Neural cell (in vitro differentiated cells): ENCODE measurements around the gene RPL35. TPM values are rescaled to one million over a fixed set of nuclear protein-coding genes. Genes with fewer than 3 reads are reported as not detected.

Source experiments
- H2AFZ ChIP-seq: fragments of 200-600, 300-800 bp; sonication (generic), shearing (Covaris generic); 2 replicates; pipeline ENCODE4 v1.6.0; 2014; ENCODE audit warnings: low read depth, mild to moderate bottlenecking, antibody characterized with exemption, low read length, moderate library complexity
- H3F3A ChIP-seq: fragments of 200-600 bp; shearing (Covaris generic); 2 replicates; pipeline ENCODE4 v1.6.1; 2016; ENCODE audit warnings: mild to moderate bottlenecking, moderate library complexity, mixed read lengths, antibody characterized with exemption, low read length; ENCODE audit not compliant: insufficient read depth, poor library complexity, severe bottlenecking
- H3K27ac ChIP-seq: fragments of 200-600, 300-800 bp; sonication (generic), shearing (Covaris generic); 2 replicates; pipeline ENCODE4 v1.5.1; 2014; ENCODE audit warnings: mild to moderate bottlenecking, low read length, moderate library complexity
- H3K27me3 ChIP-seq: fragments of 300-800, 200-600 bp; sonication (generic), shearing (Covaris generic); 2 replicates; pipeline ENCODE4 v1.6.0; 2014; ENCODE audit warnings: mild to moderate bottlenecking, low read depth, low read length, moderate library complexity; ENCODE audit not compliant: insufficient read depth
- H3K36me3 ChIP-seq: fragments of 300-800, 200-600 bp; sonication (generic), shearing (Covaris generic); 2 replicates; pipeline ENCODE4 v1.5.1; 2014; ENCODE audit warnings: mild to moderate bottlenecking, antibody characterized with exemption, low read length, moderate library complexity; ENCODE audit not compliant: insufficient read depth
- H3K4me2 ChIP-seq: fragments of 300-800, 200-600 bp; sonication (generic), shearing (Covaris generic); 2 replicates; pipeline ENCODE4 v1.6.0; 2014; ENCODE audit warnings: mild to moderate bottlenecking, low read length
- H3K4me3 ChIP-seq: fragments of 300-800, 200-600 bp; sonication (generic), shearing (Covaris generic); 2 replicates; pipeline ENCODE4 v1.5.1; 2014; ENCODE audit warnings: mild to moderate bottlenecking, low read length, moderate library complexity
- H3K79me2 ChIP-seq: fragments of 200-600 bp; shearing (Covaris generic); replicated peaks from 2 replicates; pipeline ENCODE4 v1.6.0; 2014; ENCODE audit warnings: mild to moderate bottlenecking, low read length, moderate library complexity; ENCODE audit not compliant: insufficient read depth
- H3K9ac ChIP-seq: fragments of 300-800, 200-600 bp; sonication (generic), shearing (Covaris generic); 2 replicates; pipeline ENCODE4 v1.6.1; 2016; ENCODE audit warnings: mild to moderate bottlenecking, low read length, mixed read lengths
- H3K9me2 ChIP-seq: fragments of 200-600 bp; shearing (Covaris generic); 2 replicates; pipeline ENCODE4 v1.6.1; 2016; ENCODE audit warnings: mild to moderate bottlenecking, low read length, mixed read lengths; ENCODE audit not compliant: insufficient read depth
- H3K9me3 ChIP-seq: fragments of 200-600, 300-800 bp; sonication (generic), shearing (Covaris generic); 2 replicates; pipeline ENCODE4 v1.6.1; 2016; ENCODE audit warnings: mild to moderate bottlenecking, mixed run types, low read length, moderate library complexity, mixed read lengths
- H4K20me1 ChIP-seq: fragments of 200-600 bp; shearing (Covaris generic); 2 replicates; pipeline ENCODE4 v1.6.1; 2016; ENCODE audit warnings: mild to moderate bottlenecking, mixed run types; ENCODE audit not compliant: insufficient read depth
- EP300 ChIP-seq: fragments of 450-650 bp; conservative IDR thresholded peaks from 2 replicates; pipeline ENCODE4 v1.6.1; 2014; ENCODE audit warnings: antibody characterized with exemption, mild to moderate bottlenecking, moderate library complexity; ENCODE audit not compliant: poor library complexity, severe bottlenecking
- EZH2 ChIP-seq: fragments of 200-600, 300-800 bp; shearing (Covaris generic), sonication (generic); IDR thresholded peaks from 2 replicates; pipeline ENCODE4 v1.6.1; 2014; ENCODE audit warnings: antibody characterized with exemption, low read length, borderline replicate concordance, mild to moderate bottlenecking; ENCODE audit not compliant: insufficient read depth, poor library complexity, severe bottlenecking
- MXI1 ChIP-seq: fragments of 450-650 bp; conservative IDR thresholded peaks from 2 replicates; pipeline ENCODE4 v1.6.1; 2014; ENCODE audit warnings: antibody characterized with exemption, mild to moderate bottlenecking; ENCODE audit not compliant: poor library complexity, severe bottlenecking
- POLR2AphosphoS5 ChIP-seq: IDR thresholded peaks from 2 replicates; pipeline ENCODE4 v1.6.1; 2012
- RAD21 ChIP-seq: fragments of 450-650 bp; conservative IDR thresholded peaks from 2 replicates; pipeline ENCODE4 v1.6.1; 2014; ENCODE audit warnings: antibody characterized with exemption, mild to moderate bottlenecking, moderate library complexity
- TAF1 ChIP-seq: IDR thresholded peaks from 2 replicates; pipeline ENCODE4 v1.6.1; 2012; ENCODE audit warnings: low read depth
- polyA plus RNA-seq: library from polyadenylated mRNA; depleted of rRNA; stranded (reverse); fragments of >200 nt; gene quantifications from 2 replicates; pipeline ENCODE4 v1.2.3, GENCODE V29; 2014
- TF ChIP-seq, protein P1 (sequence below): IDR thresholded peaks from 2 replicates; pipeline ENCODE4 v1.6.1; 2012; ENCODE audit warnings: borderline replicate concordance

Gene RPL35
- polyA plus RNA-seq, 1 donor from 2014 or later = 2,116 TPM

DNA sequence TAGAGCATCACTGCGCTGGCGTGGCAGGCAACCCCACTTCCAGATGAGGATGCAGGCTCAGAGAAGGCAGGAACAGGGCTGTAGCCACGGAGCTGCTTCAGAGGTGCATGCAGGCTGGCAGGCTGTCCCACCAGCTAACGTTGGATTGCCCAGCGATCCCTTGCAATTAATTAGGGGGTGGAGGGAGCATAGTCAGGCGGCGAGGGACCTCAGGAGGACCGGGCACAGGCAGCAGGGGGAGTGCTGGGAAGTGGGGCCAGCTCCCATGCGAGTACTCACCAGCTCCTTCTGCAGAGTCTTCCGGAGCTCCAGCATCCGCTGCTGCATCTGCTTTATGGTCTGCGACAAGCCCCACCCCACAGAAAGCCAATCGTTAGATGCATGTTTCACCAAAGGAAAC, 20.5 kb upstream of the RPL35 start:
- peaks cover 9% of the 10 kb centered on the region for H3K36me3 ChIP-seq
- H3K4me3 ChIP-seq = no peak overlapping the region
- no peaks in the 10 kb centered on the region for H3K79me2 ChIP-seq
- H3K27ac ChIP-seq = no peak overlapping the region
- no peak for TF ChIP-seq EP300
- TF ChIP-seq RAD21 = no peak
- no peak overlapping the region for H2AFZ ChIP-seq
- no peaks in the 10 kb centered on the region for H3K27me3 ChIP-seq
- H3K9me2 ChIP-seq = no peaks in the 10 kb centered on the region
- no peaks in the 10 kb centered on the region for H3F3A ChIP-seq
- no peaks in the 10 kb centered on the region for H4K20me1 ChIP-seq
- no peak overlapping the region for H3K4me2 ChIP-seq
- no peaks in the 10 kb centered on the region for H3K9me3 ChIP-seq
- H3K9ac ChIP-seq = no peak overlapping the region

DNA sequence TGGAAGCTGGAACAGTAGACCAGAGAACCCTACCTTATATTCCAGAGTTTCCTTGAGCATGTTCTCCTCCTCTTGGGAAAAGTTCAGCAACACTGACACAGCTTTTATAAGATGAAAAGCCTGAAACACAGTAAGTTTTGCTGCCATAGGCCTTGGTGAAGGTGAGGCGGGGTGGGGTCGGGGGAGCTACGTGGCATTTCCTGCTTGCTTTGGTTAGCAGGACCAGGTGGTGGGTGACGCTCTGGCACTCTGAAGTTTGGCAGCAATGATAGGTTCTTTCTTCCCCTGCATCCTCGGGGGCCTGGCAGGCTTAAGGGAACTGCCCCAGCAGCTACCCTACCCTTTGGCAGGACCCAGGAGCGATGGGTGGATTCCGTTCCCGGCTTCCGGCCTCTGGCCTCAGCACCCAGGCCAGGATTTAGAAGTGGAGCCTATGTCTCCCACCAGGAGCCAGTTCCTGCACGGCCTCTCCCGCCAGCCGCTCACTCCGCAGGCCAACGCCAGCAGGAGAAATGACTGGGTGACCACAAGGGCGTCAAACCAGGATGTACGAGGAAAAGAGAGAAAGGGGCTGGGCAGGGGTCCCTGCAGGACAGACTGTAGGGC, 19.5 kb upstream of the RPL35 start:
- peaks cover 4% of the 10 kb centered on the region for H3K36me3 ChIP-seq
- no peaks in the 10 kb centered on the region for H3K27me3 ChIP-seq
- no peak overlapping the region for H2AFZ ChIP-seq
- H3K4me2 ChIP-seq = no peak overlapping the region
- H4K20me1 ChIP-seq = no peaks in the 10 kb centered on the region
- no peak overlapping the region for H3K4me3 ChIP-seq
- no peak overlapping the region for H3K27ac ChIP-seq
- no peaks in the 10 kb centered on the region for H3F3A ChIP-seq
- no peaks in the 10 kb centered on the region for H3K9me2 ChIP-seq
- TF ChIP-seq TAF1 (no peak), POLR2AphosphoS5 (no peak), EZH2 (no peak)
- H3K9ac ChIP-seq = no peak overlapping the region
- H3K9me3 ChIP-seq = no peaks in the 10 kb centered on the region
- no peaks in the 10 kb centered on the region for H3K79me2 ChIP-seq

DNA sequence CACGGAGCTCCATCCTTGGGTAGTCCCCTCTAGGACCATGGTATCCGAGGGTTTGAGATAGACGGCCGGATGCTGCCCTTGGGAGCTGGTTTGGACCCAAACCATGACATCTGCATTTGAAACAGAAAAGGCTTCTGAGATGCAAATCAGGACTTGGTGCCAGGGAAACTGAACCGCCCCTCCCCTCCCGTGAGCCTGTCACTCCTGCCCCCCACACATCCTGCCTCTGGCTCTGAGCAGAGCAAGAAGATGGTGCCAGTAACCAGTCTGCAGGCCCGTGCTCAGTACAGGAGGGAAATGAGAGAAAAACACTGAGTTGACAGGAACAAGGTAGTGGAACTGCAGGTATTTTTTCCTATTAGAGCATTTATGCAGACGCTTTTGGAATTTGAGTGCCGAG, 18.7 kb upstream of the RPL35 start:
- H3K36me3 ChIP-seq = peaks cover 4% of the 10 kb centered on the region
- no peak overlapping the region for H3K27ac ChIP-seq
- TF ChIP-seq EZH2 = no peak
- TF ChIP-seq POLR2AphosphoS5 = no peak
- TF ChIP-seq, protein P1, sequence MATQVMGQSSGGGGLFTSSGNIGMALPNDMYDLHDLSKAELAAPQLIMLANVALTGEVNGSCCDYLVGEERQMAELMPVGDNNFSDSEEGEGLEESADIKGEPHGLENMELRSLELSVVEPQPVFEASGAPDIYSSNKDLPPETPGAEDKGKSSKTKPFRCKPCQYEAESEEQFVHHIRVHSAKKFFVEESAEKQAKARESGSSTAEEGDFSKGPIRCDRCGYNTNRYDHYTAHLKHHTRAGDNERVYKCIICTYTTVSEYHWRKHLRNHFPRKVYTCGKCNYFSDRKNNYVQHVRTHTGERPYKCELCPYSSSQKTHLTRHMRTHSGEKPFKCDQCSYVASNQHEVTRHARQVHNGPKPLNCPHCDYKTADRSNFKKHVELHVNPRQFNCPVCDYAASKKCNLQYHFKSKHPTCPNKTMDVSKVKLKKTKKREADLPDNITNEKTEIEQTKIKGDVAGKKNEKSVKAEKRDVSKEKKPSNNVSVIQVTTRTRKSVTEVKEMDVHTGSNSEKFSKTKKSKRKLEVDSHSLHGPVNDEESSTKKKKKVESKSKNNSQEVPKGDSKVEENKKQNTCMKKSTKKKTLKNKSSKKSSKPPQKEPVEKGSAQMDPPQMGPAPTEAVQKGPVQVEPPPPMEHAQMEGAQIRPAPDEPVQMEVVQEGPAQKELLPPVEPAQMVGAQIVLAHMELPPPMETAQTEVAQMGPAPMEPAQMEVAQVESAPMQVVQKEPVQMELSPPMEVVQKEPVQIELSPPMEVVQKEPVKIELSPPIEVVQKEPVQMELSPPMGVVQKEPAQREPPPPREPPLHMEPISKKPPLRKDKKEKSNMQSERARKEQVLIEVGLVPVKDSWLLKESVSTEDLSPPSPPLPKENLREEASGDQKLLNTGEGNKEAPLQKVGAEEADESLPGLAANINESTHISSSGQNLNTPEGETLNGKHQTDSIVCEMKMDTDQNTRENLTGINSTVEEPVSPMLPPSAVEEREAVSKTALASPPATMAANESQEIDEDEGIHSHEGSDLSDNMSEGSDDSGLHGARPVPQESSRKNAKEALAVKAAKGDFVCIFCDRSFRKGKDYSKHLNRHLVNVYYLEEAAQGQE = no peak
- TF ChIP-seq MXI1 = no peak
- H3K4me2 ChIP-seq = no peak overlapping the region
- H3F3A ChIP-seq = no peaks in the 10 kb centered on the region
- H3K9me3 ChIP-seq = no peaks in the 10 kb centered on the region
- H3K27me3 ChIP-seq = no peaks in the 10 kb centered on the region
- no peaks in the 10 kb centered on the region for H3K79me2 ChIP-seq
- H3K4me3 ChIP-seq = no peak overlapping the region
- no peaks in the 10 kb centered on the region for H3K9me2 ChIP-seq
- H3K9ac ChIP-seq = no peak overlapping the region
- no peaks in the 10 kb centered on the region for H4K20me1 ChIP-seq
- no peak overlapping the region for H2AFZ ChIP-seq
